Measurements from ENCODE around the gene TBC1D22A.

TBC1D22A gene

DNA sequence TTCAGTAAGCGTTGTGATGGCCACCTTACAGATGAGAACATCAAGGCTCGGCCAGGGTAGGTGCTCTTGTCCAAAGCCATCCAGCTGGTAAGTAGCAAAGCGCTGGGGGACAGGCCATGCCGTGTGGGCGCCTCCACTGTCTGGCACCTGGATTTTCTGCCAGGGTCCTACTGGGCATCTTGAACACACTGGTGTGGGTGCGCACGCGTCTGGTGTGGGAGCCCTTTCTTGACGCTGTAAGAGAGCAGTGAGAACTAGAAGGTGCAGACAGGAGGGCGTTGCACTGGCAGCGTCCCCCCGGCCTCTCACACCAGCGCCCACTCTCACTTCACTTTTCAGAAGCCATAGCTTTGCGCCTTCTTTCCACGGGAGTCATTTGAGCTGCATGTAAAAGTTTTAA is 296.6 kb downstream of the TBC1D22A start:
- DNase-seq (ENCODE audit: low read depth): no peak

DNA sequence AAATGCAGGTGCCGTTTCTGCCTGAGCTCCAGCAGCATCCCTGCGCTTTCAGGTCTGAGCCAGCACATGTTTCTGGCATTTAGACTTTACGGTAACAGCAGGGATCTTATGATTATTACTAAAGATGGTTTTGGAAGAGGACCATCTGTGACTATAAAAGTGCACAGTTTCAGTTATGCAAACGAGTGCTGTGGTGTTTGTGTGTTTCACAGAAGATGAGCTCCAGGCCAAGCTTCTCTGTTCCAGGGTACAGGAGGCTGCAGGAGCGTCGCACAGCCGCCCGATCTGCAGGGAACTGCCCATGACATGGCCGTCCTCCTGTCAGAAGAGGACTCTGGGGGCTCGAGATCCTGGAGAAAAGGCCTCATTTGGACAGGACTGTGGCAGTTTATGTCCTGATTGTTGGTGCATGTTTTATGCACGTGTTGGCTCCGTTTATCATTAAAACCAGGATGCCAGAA is 297.3 kb downstream of the TBC1D22A start:
- no peak for DNase-seq (ENCODE audit: low read depth)

DNA sequence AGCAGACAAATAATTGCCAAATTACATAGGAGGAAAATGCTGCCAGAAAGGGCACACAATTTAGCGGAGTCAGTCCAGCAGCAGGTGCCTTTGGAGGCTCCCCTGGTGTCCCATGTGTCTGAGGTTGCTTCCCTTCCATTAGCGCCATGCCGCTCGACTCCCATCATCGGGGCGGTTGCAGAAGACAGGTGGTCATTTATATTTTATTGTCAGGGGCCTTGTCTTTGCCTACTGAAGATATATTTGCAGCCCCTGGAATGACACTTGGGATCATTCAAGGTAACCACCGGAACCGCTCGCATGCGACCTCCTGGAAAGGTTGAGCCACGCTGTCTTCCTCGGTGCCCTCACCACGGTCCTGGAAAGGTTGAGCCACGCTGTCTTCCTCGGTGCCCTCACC is 298.3 kb downstream of the TBC1D22A start:
- no peak for DNase-seq (ENCODE audit: low read depth)

DNA sequence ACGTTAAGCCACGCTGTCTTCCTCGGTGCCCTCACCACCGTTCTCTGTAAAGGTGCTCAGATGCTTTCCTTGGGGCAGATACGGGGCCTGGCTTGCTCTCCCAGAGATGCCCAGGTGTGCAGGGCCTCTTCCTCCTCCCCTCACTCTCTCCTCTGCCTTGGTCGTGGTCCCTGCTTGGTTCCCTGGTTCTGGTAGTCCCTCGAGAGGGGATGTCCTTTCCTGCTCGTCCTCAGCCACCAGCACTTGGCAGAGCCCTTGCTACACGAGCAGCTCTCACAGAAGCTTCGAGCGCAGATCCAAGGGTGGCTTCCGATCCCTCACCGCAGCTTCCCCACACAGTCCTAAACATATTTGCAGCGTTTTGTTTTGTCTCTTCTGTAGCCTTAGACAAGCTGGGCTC is 298.8 kb downstream of the TBC1D22A start:
- no peak for DNase-seq (ENCODE audit: low read depth)

DNA sequence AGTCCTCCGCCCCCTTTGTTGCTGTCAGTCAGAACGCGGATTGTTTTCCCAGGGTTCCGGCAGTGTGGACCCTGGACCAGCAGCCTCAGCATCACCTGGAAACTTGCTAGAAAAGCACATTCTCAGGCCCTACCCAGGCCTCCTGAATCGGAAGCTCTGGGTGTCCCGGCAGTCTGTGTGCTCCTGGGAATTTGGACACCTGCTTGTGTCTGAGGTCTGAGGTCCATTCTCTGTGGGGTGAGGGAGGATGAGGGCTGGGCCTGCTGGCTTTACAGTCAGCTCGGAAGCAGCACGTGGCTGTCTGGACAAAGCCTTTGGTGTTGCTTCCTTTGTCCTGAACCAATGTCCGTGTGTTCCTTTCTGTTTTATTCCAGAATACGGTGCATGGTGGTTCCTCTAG is 299.7 kb downstream of the TBC1D22A start:
- no peak for DNase-seq (ENCODE audit: low read depth)

DNA sequence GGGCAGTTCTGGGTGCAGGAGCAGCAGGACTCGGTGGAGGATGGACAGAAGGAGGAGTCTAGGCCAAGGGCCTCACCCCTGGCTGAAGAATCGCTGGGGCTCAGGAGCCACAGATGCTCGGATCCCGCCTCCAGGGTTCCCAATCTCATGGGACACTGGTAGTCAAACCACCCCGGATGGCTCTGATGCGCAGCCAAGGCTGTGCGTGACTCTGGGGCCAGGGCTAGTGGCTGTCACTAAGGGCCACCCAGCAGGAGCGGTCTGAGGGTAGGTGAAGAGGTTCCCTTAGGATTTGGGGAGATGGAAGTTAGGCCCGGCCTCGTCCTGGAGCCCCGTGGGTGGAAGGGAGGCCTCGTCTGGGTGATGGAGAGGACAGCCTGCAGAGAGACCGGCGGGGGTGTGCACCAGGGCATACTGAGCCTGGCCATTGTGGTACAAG is 300.6 kb downstream of the TBC1D22A start:
- DNase-seq (ENCODE audit: low read depth): no peak

DNA sequence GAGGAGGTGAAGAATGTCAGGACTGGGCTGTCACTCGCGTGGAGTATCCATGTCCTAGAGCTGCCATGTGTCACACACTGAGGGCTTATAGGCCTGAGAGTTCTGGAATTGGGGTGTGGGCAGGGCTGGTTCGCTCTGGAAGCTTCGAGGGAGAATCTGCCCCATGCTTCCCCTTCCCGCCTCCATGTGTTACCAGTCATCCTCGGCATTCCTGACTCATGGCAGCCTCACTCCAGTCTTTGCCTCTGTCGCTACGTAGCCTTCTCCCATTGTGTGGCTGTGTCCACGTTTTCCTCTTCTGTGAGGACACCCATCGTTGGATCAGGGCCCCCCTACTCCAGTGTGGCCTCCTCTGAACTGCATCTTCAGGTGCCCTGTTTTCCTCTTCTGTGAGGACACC is 301.2 kb downstream of the TBC1D22A start:
- DNase-seq (ENCODE audit: low read depth): no peak

DNA sequence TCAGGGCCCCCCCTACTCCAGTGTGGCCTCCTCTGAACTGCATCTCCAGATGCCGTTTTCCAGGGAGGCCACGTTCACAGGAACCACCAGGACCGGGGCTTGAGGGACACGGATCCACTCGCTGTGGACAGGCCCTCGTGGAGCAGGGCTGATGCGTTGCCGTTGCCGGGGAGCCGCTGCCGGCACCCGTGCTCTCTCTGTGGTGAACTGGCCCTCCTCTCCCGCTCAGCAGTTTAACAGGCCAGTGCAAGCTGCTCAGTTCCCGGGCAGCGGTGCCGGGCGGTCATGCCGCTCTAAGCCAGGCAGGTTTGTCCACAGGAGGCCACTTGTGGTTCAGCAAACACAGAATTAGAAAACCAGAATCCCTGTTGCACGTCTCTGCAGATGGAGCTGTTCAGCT is 301.6 kb downstream of the TBC1D22A start:
- no peak for DNase-seq (ENCODE audit: low read depth)

DNA sequence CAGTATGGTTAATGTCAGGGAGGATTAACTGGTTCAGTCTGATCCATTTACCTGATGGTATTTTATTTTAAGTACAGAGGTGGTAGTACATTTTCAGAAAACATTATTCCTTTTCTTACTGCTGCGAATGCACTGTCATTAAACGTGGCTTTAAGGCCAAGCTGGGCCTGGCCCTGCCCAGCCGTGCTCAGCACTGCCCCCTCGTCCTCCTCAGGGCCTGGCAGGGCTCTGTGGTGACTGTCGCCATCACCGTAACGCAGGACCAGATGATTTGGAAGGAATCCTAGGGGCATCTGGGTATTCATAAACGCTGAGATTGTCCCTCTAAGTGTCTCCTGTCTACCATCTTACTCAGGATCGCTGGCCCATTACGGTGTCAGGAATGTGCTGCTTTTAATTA is 302.0 kb downstream of the TBC1D22A start:
- no peak for DNase-seq (ENCODE audit: low read depth)

DNA sequence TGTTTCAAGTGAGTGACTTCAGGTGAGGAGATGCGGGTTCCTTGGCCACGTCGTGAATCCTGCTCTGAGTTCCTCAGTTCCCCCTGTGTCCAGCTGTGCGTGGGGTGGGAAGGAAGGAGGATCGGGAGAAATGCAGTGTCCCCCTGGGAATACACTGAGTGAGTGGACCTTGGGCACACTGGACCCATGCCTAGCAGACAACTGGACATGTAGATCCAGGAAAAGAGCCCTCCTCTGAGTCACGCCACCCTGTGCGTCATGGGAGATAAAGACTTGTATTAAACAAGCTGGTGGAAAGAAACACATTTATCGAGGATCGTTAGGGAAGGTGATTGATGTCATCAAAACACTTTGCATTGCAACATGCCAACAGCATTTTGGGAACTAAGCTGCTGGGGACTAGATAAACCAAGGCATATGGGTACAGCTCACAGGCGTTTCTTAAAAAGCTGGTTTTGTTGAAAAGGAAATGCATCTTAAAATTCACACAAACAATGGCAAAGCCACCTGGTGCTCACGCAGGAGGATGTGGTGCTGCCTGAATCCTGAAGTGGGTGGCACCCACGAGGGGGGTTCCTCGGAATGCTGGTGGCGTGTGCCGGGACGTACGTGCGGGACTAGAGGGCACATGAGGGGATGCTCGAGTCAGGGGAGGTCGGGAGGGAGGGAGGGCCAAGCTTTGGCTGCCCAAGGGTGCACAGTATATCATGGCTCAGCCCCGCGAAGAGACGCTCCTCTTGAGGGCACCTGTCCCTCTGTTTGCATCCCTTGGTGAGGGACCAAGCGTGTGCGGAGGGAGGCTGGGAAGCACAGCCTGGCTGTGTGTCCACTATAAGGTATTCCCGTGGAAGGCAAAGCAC is 303.5 kb downstream of the TBC1D22A start:
- DNase-seq (ENCODE audit: low read depth): no peak

DNA sequence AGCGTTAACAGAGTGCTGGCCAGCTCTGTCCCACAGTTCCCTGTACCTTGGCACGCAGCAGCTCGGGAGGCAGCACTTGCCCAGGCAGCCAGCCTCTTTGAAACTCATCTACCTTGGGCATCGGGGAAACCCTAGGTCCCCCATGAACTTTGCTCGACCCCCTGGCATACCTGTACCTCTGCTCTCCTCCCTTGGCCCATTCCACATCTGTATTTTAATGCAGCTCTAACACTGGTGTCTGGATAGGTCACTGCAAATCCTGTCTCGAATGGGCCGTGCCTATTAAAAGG is 304.1 kb downstream of the TBC1D22A start:
- no peak for DNase-seq (ENCODE audit: low read depth)

DNA sequence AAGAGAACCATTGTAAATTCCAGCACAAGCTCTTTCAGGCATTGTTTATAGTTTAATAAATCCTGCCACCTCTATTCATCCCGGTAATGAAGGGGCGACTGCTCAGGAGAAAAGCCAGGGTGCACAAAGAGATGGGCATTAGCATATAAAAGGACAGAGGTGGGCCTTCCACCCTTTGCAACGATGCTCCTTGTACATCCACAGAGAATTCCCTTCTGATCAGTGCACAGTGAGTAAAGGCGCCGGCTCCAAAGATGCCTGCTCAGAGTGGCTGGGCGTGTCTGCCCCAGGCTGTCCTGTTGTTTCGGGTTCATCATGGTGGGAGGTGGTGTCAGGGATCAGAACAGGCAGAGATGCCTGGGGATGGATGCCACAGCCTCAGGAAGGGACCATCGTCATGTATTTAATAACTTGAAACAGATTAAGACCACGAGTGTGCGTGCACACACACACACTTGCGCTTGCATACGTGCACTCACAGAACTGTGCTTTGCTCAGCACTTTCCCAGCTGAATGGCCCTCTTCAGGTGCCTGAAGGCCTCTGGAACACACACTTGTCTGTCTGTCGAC is 305.0 kb downstream of the TBC1D22A start:
- DNase-seq (ENCODE audit: low read depth): no peak

DNA sequence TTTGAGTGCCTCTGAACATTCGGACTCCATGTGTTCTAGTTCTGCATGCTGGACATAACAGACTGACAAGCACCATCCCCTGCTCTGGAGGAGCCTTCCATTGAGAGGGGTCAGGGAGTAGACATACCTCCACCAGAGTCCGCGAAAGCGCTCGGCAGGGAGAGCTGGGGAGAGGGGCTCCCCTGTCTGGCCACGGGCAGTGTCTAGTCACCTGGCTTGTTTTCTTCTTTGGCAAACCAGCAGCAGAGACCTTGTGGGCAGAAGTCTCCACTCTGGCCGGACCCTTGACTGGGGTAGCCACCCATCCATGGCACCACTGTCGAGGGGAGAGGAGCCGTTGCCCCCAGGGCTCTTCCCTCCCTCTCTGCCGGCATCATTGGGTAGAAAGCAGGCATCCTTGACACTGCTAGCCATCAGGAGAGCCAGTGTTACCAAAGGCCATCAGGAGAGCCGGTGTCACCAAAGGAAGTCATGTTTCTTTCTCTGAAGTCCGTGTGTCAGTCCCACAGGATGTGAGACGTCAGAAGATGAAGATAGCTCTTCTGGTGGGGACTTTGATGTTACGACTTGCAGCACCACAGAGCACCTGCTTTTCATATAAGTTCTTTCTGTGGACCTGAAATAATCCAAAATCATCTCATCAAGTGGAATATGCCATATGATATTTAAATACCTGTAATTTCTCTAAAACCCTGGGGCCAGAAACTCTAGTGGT is 305.6 kb downstream of the TBC1D22A start:
- no peak for DNase-seq (ENCODE audit: low read depth)

DNA sequence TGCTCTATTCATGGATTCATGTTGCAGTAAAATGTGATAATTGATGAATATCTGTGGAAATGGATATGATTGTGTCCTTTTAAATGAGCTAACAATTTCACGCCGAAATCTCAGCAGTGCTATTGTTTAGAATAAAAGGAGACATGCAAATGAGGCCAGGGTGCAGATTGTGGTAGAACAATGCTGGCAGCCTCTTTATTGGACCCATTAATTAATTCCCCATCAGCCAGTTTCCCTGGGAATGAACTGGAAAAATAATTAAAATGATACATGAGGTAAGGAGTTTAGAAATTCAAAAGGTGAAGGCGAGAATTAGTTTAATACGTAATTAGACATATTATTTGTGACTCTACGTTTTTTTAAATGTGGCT is 306.2 kb downstream of the TBC1D22A start:
- no peak for DNase-seq (ENCODE audit: low read depth)

DNA sequence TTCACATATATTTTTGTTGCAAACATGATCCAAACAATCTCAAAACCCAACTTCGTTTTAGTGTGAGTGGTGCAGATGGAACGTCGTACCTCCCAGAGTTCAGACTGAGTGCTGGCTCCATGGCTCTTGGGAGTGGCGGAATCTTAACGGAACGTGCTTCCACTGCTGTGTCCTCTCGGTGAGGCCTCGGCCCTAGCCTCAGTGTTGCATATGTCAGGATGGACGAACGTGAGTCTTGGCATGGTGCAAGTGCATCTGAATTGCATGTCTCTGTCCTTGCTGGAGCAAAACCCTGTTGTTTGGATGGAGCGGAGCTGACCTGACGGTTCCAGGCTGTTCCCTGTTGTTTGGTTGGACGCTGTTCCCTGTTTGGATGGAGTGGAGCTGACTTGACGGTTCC is 306.8 kb downstream of the TBC1D22A start:
- DNase-seq (ENCODE audit: low read depth): no peak

DNA sequence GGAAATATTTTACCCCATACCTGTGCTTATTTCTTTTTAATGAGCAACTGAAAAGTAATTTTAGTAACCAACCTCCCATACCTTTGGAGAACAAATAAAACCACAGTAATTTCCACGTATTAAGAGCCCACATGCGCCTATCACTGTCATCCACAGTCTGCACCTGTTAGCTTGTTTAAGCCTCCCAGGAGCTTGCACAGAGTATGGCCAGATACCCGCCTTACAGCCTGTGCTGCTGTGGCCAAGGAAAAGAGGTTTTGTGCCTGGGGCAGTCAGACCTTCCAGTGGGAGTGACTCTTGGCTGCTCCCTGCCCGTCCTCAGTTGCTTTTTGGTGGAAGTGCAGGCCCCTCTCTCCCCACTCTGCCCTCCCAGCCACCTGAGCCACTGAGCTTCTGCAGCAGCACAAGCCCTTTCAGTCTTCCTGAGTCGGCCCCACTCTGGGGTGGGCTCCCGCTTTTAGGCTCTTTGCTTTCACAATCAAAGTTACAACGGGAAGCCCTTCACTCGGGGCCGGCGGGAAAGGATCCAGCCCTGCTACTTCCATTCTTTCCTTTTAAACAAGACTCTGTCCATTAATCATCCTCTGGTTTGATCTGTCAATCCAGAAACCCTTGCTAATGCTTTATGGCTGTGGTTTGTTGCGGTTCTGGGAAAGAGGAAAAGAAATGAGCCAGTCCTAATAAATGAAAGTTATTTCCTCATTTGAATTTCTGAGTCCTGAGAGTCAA is 308.8 kb downstream of the TBC1D22A start:
- no peak for DNase-seq (ENCODE audit: low read depth)

DNA sequence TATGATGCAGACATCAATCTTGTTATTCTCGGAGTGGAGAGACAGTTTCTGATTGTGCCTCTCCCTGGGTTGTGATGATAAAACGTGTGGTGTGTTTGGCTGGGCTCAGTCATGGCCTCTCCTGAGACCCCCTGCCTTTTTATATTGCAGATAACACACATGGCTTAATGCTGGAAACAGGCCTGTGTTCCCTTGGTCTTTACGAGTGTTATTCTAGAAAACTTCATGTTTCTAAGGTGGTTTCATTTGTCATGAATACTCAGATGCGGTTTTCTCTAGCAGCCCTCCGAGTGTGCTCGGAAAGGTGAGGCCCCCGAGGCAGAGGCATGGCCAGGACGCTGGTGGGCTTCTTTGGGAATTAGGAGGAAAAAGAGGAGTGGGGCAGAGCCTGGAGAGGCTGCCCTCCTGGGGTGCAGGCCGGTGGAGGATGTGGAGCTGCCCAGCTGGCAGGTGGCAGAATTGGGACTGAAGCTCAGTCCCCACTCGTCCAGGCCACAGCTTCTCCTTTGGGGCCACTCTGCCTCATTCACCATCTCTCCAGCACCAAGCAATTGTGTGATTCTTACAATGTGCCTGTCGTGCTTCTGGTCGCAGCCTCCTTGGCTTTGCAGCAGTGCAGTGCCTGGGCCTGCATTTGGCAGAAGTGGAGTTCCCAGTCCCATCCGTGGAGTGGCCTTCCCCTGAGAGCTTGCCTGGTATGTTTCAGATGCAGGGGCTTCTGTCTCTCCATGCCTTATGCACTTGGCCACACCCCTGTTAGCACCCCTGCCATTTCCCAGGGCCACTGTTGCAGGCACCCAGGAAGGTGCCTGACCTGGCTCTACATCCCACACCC is 309.6 kb downstream of the TBC1D22A start:
- no peak for DNase-seq (ENCODE audit: low read depth)

DNA sequence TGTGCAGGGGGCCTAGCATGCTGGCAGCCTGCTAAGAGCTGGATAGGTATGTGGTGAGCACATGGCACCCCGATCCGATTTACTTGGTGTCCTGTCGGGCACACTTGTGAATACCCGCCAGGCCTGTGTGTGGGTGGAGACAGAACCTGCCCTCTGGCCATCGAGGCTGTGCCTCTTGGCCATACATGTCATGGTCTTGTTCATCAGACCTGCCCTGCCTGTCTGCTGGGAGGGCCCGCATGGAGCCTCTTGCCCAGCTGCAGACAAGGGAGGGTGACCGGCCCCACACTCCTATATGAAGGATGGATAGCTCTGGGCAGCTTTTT is 310.2 kb downstream of the TBC1D22A start:
- no peak for DNase-seq (ENCODE audit: low read depth)

DNA sequence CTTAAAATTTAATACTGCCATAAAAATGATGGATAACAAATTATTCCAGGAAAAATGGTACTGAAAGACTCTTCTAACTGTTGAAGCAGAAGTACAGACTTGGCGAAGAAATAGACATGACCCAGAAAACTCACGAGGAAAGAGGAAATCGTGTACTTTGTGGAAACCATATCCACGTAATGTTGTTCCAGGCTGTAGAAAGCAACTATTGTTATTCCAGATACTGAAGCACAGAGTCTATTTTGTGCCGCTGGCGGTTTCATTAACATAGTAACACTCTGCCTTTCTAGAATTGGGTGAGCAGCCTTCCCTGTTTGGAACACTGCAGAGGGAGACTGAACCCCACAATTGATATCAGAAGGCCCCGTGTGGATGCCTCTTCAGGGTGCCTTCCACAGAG is 310.6 kb downstream of the TBC1D22A start:
- no peak for DNase-seq (ENCODE audit: low read depth)

DNA sequence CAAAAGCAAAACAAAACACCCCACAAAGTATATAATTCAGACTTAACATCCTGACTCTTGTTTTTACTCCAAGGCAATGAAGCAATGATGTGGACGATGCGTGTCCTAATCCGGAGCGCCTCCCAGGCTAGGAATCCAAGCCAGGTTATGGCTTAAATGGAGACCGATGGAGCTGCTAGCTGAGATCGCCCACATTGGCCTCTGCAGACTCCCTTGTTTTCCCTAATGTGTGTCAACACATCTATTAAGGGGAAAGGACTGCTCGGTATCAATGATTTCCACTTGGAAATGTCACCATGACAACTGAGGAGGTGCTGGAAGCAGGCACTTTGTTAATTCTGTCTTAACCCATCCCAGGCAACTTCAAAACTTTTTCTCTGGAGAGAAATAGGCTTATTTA is 311.7 kb downstream of the TBC1D22A start:
- DNase-seq (ENCODE audit: low read depth): no peak

DNA sequence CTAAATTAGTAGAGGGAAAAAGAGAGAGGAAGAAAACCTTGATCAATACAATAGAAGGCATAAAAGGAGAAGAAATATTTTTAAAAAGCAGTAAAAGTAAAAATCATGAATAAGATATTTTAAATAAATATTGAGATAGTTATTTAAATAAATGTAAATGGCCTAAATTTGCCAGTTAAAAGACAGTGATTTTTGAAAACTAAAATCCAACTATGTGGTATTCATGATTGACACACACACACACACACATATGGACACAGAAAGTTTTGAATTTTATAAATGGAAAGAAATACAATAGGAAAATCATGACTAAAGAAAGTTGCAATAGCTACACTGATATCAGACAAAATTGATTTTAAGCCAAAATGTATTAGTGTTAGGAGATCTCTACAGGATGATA is 313.1 kb downstream of the TBC1D22A start:
- DNase-seq (ENCODE audit: low read depth): no peak

DNA sequence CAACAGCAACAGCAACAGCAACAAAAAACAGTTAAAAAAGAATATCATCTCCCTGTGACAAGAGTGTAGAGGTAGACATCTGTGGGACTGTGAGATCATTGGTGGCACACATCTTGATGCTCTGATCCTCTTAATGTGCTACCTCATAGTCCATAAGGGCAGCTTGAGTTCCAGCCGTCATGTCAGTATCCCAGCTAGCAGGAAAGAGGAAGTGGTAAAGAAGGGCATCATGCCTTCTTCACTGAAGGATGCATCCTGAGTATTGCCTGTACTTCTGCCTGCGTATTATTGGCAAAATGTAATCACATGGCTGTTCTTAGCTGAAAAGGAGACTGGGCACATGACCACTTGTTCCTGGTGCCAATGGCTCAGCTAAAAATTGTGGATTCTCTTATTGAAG is 314.3 kb downstream of the TBC1D22A start:
- DNase-seq (ENCODE audit: low read depth): no peak

Data from T-helper 22 cell (primary cell).